ENCODE measurements around the gene MAB21L4.
"Not testable (repeated sequence)": the region's sequence is repeated elsewhere in the genome, so short reads cannot be mapped to it uniquely, and the experiment has no call there.

Gene MAB21L4

GRCh38 chr2:240857039-240858008 lies 38.6 kb downstream of the MAB21L4 start:
- peak; percentile 35 for DNase-seq

GRCh38 chr2:240856151-240856980 lies 39.6 kb downstream of the MAB21L4 start:
- peak; percentile 52 for DNase-seq

- DNase-seq, result peak; percentile 39
Observed at GRCh38 chr2:240855670-240856069, 40.3 kb downstream of the MAB21L4 start.

- DNase-seq, result peak; percentile 37
Observed at GRCh38 chr2:240852671-240853314, 43.2 kb downstream of the MAB21L4 start.

GRCh38 chr2:240851078-240851991 lies 44.6 kb downstream of the MAB21L4 start:
- DNase-seq, result peak; percentile 94

- DNase-seq, result no peak
Observed at GRCh38 chr2:240850756-240851077, 45.2 kb downstream of the MAB21L4 start.

- no peak for DNase-seq
Observed at GRCh38 chr2:240850026-240850425, 45.9 kb downstream of the MAB21L4 start.

- DNase-seq, result no peak
Observed at GRCh38 chr2:240848900-240849680, 46.9 kb downstream of the MAB21L4 start.

- no peak for DNase-seq
Observed at GRCh38 chr2:240847817-240848216, 48.1 kb downstream of the MAB21L4 start.

- DNase-seq, result no peak
Observed at GRCh38 chr2:240846873-240847595, 48.9 kb downstream of the MAB21L4 start.

- DNase-seq, result not testable (repeated sequence)
Observed at GRCh38 chr2:240846309-240846708, 49.6 kb downstream of the MAB21L4 start.

GRCh38 chr2:240840435-240841060 lies 55.4 kb downstream of the MAB21L4 start:
- DNase-seq, result no peak

GRCh38 chr2:240839152-240840143 lies 56.5 kb downstream of the MAB21L4 start:
- no peak for DNase-seq

- no peak for DNase-seq
Observed at GRCh38 chr2:240837621-240838020, 58.3 kb downstream of the MAB21L4 start.

- DNase-seq, result no peak
Observed at GRCh38 chr2:240836781-240837467, 59.0 kb downstream of the MAB21L4 start.

All from activated CD8-positive, alpha-beta memory T cell treated with anti-CD3 and anti-CD28 coated beads, Interleukin-2, amount 50 U/mL, for 48 hours (primary cell).